Measurements from ENCODE around the gene ADAM23. TPM values are rescaled to one million over a fixed set of nuclear protein-coding genes. Genes with fewer than 3 reads are reported as not detected.

ADAM23 gene
- total and polyA plus RNA-seq, 2 experiments from 2014 or later = 2.8 to 3.3 TPM

DNA sequence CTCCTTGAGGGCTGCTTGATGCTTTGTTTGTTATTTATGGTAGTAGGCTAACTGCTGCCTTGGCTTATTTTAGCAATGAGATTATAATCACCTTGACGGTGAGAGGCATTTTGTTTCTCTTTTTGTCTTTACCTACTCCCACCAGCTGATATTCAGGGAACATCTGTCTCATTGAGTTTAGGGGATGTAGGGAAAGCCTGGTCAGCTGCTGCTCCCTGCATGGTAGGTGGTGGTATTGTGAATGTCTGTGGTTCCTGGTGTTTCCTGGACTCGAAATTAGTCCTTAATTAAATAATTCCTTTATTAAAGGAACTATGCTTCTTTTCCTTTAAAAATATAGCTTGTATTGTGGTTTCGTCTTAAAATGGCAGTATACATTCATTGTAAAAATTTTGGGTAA lies 77.8 kb downstream of the ADAM23 start:
- H3K4me1 ChIP-seq (ENCODE audit: insufficient read depth) = no peaks in the 10 kb centered on the region
- no peaks in the 10 kb centered on the region for H3K36me3 ChIP-seq (replicated peaks; ENCODE audit: insufficient read depth, low read depth)
- TF ChIP-seq, protein P1, sequence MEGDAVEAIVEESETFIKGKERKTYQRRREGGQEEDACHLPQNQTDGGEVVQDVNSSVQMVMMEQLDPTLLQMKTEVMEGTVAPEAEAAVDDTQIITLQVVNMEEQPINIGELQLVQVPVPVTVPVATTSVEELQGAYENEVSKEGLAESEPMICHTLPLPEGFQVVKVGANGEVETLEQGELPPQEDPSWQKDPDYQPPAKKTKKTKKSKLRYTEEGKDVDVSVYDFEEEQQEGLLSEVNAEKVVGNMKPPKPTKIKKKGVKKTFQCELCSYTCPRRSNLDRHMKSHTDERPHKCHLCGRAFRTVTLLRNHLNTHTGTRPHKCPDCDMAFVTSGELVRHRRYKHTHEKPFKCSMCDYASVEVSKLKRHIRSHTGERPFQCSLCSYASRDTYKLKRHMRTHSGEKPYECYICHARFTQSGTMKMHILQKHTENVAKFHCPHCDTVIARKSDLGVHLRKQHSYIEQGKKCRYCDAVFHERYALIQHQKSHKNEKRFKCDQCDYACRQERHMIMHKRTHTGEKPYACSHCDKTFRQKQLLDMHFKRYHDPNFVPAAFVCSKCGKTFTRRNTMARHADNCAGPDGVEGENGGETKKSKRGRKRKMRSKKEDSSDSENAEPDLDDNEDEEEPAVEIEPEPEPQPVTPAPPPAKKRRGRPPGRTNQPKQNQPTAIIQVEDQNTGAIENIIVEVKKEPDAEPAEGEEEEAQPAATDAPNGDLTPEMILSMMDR (IDR thresholded peaks at IDR 0.05; ENCODE audit: poor library complexity) = no peak
- no peak for TF ChIP-seq EZH2phosphoT487 (IDR thresholded peaks at IDR 0.05; ENCODE audit: low read depth, severe bottlenecking, unreplicated experiment)
- TF ChIP-seq EZH2 (IDR thresholded peaks at IDR 0.05; ENCODE audit: borderline replicate concordance) = no peak
- H3K9me3 ChIP-seq (ENCODE audit: low read depth) = no peaks in the 10 kb centered on the region
- no peak overlapping the region for H2AFZ ChIP-seq
- no peaks in the 10 kb centered on the region for H4K20me1 ChIP-seq (ENCODE audit: insufficient read depth, poor library complexity, severe bottlenecking)
- H3K4me3 ChIP-seq = no peak overlapping the region
- no peak overlapping the region for H3K27ac ChIP-seq
- H3K4me2 ChIP-seq = no peak overlapping the region
- 72% methylated on average over 3 of the region's 3 CpGs for WGBS (ENCODE audit: low lambda C conversion rate, missing lambda C conversion rate)
- no peak for DNase-seq (ENCODE audit: low spot score)
- no peaks in the 10 kb centered on the region for H3K27me3 ChIP-seq
- H3K9me2 ChIP-seq (replicated peaks; ENCODE audit: insufficient read depth) = no peaks in the 10 kb centered on the region
- H3K79me2 ChIP-seq = no peaks in the 10 kb centered on the region

DNA sequence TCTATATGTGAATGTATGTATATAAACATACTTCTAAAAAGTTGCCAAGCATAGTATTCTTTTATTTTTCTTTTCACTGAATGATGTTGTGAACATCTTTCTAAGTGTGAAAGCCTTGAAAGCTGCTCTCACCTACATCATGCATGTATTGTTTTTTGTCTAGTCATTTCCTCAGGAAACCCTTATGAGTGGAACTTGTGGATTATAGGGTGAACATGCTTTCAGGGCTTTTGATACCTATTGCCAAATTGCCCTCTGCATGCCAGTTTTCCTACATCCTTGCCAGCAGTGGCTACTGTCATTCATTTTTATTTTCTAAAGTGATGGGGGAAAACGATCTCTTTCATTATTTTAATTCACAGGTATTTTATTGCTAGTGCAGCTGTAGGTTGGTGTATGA lies 78.3 kb downstream of the ADAM23 start:
- WGBS (ENCODE audit: low lambda C conversion rate, missing lambda C conversion rate) = 86% methylated on average over 1 of the region's 1 CpG
- Histone ChIP-seq H3K4me1 (ENCODE audit: insufficient read depth) (no peaks in the 10 kb centered on the region), H3K27ac (no peak overlapping the region), H3K79me2 (no peaks in the 10 kb centered on the region), H4K20me1 (ENCODE audit: insufficient read depth, poor library complexity, severe bottlenecking) (no peaks in the 10 kb centered on the region), H3K4me3 (no peak overlapping the region), H3K27me3 (no peaks in the 10 kb centered on the region), H3K36me3 (replicated peaks; ENCODE audit: insufficient read depth, low read depth) (no peaks in the 10 kb centered on the region), H3K9me3 (ENCODE audit: low read depth) (no peaks in the 10 kb centered on the region), H3K4me2 (no peak overlapping the region), H3K9me2 (replicated peaks; ENCODE audit: insufficient read depth) (no peaks in the 10 kb centered on the region), H2AFZ (no peak overlapping the region)
- DNase-seq (ENCODE audit: low spot score) = no peak
- TF ChIP-seq EZH2phosphoT487 (IDR thresholded peaks at IDR 0.05; ENCODE audit: low read depth, severe bottlenecking, unreplicated experiment) (no peak), EZH2 (IDR thresholded peaks at IDR 0.05; ENCODE audit: borderline replicate concordance) (no peak)
- TF ChIP-seq, protein P1 (IDR thresholded peaks at IDR 0.05; ENCODE audit: poor library complexity) = no peak

DNA sequence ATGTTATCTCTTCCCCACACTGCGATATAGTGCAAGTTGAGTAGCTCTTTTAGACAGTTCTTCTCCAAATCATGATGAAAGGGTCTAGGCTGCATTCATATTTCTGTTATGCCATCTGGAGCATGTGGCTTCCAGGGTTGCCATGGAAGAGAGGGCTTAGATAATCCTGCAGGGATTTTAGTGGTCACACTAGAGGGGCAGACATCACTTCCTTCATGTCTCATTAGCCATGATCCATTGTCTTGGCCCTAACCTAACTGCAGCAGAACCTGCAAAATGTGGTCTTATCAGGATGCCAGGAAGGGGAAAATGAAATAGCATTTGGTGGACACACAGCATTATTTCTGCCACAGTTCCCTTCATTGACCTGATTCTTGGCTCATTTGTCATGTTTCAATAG lies 83.1 kb downstream of the ADAM23 start:
- Histone ChIP-seq H3K27me3 (no peaks in the 10 kb centered on the region), H3K9me2 (replicated peaks; ENCODE audit: insufficient read depth) (no peaks in the 10 kb centered on the region), H3K4me2 (no peak overlapping the region), H3K27ac (no peak overlapping the region), H3K79me2 (no peaks in the 10 kb centered on the region), H3K36me3 (replicated peaks; ENCODE audit: insufficient read depth, low read depth) (no peaks in the 10 kb centered on the region), H3K9me3 (ENCODE audit: low read depth) (no peaks in the 10 kb centered on the region), H2AFZ (no peak overlapping the region), H4K20me1 (ENCODE audit: insufficient read depth, poor library complexity, severe bottlenecking) (no peaks in the 10 kb centered on the region), H3K4me1 (ENCODE audit: insufficient read depth) (no peaks in the 10 kb centered on the region), H3K4me3 (no peak overlapping the region)
- TF ChIP-seq EZH2 (IDR thresholded peaks at IDR 0.05; ENCODE audit: borderline replicate concordance) = no peak
- TF ChIP-seq, protein P1 (IDR thresholded peaks at IDR 0.05; ENCODE audit: poor library complexity) = no peak
- no peak for TF ChIP-seq EZH2phosphoT487 (IDR thresholded peaks at IDR 0.05; ENCODE audit: low read depth, severe bottlenecking, unreplicated experiment)
- no peak for DNase-seq (ENCODE audit: low spot score)
- 36% methylated on average over 1 of the region's 1 CpG for WGBS (ENCODE audit: low lambda C conversion rate, missing lambda C conversion rate)

DNA sequence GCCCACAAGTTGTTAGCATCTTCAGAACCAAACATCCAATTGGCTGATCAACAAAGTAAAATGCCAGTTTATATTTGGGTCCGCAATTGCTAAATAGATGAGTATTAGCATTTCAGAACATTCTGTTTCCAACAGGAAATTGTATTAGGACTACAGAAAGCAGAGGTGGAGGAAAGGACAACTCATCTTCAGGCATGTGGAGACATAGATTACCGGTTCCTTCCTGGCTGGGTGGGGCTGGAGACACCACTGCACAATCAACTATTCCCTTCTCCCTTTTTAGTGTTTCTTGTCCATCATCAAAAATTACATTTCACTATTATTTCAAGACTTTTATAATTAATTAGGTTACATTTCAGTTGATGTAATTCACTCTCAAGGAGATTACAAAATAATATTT lies 83.8 kb downstream of the ADAM23 start:
- no peak overlapping the region for H3K27ac ChIP-seq
- no peak overlapping the region for H3K4me2 ChIP-seq
- H3K4me3 ChIP-seq = no peak overlapping the region
- TF ChIP-seq, protein P1 (IDR thresholded peaks at IDR 0.05; ENCODE audit: poor library complexity) = no peak
- no peak for TF ChIP-seq EZH2phosphoT487 (IDR thresholded peaks at IDR 0.05; ENCODE audit: low read depth, severe bottlenecking, unreplicated experiment)
- TF ChIP-seq EZH2 (IDR thresholded peaks at IDR 0.05; ENCODE audit: borderline replicate concordance) = no peak
- H2AFZ ChIP-seq = no peak overlapping the region
- no peak for DNase-seq (ENCODE audit: low spot score)
- no peaks in the 10 kb centered on the region for H3K4me1 ChIP-seq (ENCODE audit: insufficient read depth)
- WGBS (ENCODE audit: low lambda C conversion rate, missing lambda C conversion rate) = 93% methylated on average over 2 of the region's 2 CpGs
- H3K27me3 ChIP-seq = no peaks in the 10 kb centered on the region
- H3K36me3 ChIP-seq (replicated peaks; ENCODE audit: insufficient read depth, low read depth) = no peaks in the 10 kb centered on the region
- no peaks in the 10 kb centered on the region for H3K9me3 ChIP-seq (ENCODE audit: low read depth)
- no peaks in the 10 kb centered on the region for H4K20me1 ChIP-seq (ENCODE audit: insufficient read depth, poor library complexity, severe bottlenecking)
- H3K9me2 ChIP-seq (replicated peaks; ENCODE audit: insufficient read depth) = no peaks in the 10 kb centered on the region
- no peaks in the 10 kb centered on the region for H3K79me2 ChIP-seq
